HepG2 (cell line): Measurements from ENCODE around the gene IL6R. TPM values are rescaled to one million over a fixed set of nuclear protein-coding genes. Genes with fewer than 3 reads are reported as not detected.
A peak's percentile ranks its signal among the peaks of the same experiment; 100 is the strongest.

Experiments
- ATAC-seq: fragments of 200-7000 bp; cut with Tn5 transposase; 3 replicates; pipeline ENCODE4 v1.9.1; 2020; ENCODE audit warnings: mild to moderate bottlenecking, moderate library complexity
- BruUV-seq: library from RNA; stranded (reverse); fragments of 400-500 nt; replicated peaks from 2 replicates; lab custom pipeline; 2021; lab: Mats Ljungman, UMichigan
- CTCF ChIA-PET: fragments of 300-600 bp; formaldehyde crosslinking; extraction: SDS; loops from one replicate; lab custom pipeline; 2021; ENCODE audit warnings: low total read pairs, inconsistent platforms, low intra/inter-chr PET ratio; lab: Yijun Ruan, JAX
- POLR2A ChIA-PET: fragments of 350-600 bp; sonication (Branson Sonifier 250); formaldehyde crosslinking; loops from one replicate; lab custom pipeline; 2020; ENCODE audit warnings: antibody characterized with exemption, inconsistent platforms; lab: Yijun Ruan, JAX
- DNase-seq: peaks from one replicate; pipeline ENCODE4 v3.0.0-alpha.2; 2015; ENCODE audit warnings: low spot score
- FAIRE-seq: peaks from 3 replicates; lab custom pipeline; 2011; peaks lifted over from hg19 to GRCh38; lab: Jason Lieb, UNC
- H2AFZ ChIP-seq: one replicate; pipeline ENCODE4 v1.6.1; 2011; ENCODE audit warnings: low read length, inconsistent platforms
- H3K27ac ChIP-seq: fragments of 300-600 bp; 3 replicates; pipeline ENCODE4 v1.8.0; 2011; ENCODE audit warnings: mixed run types, mild to moderate bottlenecking, mixed read lengths, low read length, inconsistent platforms; ENCODE audit not compliant: insufficient read depth; ENCODE audit errors: extremely low read length
- H3K27me3 ChIP-seq, 2 experiments: fragments of 200-600 bp in 1 of 2; 2 replicates in 1 of 2; 3 replicates in 1 of 2; pipeline versions ENCODE4 v1.6.0 to v1.8.0; 2011; ENCODE audit warnings: low read length in 2 of 2, mild to moderate bottlenecking in 2 of 2, moderate library complexity in 2 of 2, inconsistent platforms in 1 of 2; ENCODE audit not compliant: insufficient read depth in 2 of 2, control insufficient read depth in 1 of 2
- H3K36me3 ChIP-seq, 2 experiments: fragments of 200-600 bp in 1 of 2; replicated peaks in 1 of 2; 2 replicates in 1 of 2; 3 replicates in 1 of 2; pipeline versions ENCODE4 v1.5.1 to v1.8.0; 2011; ENCODE audit warnings: low read length in 2 of 2, inconsistent platforms in 1 of 2; ENCODE audit not compliant: insufficient read depth in 2 of 2, control insufficient read depth in 1 of 2
- H3K4me1 ChIP-seq: 2 replicates; pipeline ENCODE4 v1.5.1; 2012; ENCODE audit warnings: low read length, inconsistent platforms; ENCODE audit not compliant: insufficient read depth
- H3K4me2 ChIP-seq: 2 replicates; pipeline ENCODE4 v1.6.0; 2011; ENCODE audit warnings: low read depth, low read length, inconsistent platforms
- H3K4me3 ChIP-seq, 3 experiments: fragments of 200-600 bp in 1 of 3; sonication (generic), shearing (Covaris generic) in 1 of 3; replicated peaks in 1 of 3; 2 replicates each; pipeline ENCODE4 v1.5.1; 2011 to 2016; ENCODE audit warnings: low read length in 3 of 3, inconsistent platforms in 2 of 3, low read depth in 2 of 3, mild to moderate bottlenecking in 2 of 3, control low read depth in 1 of 3, mixed read lengths in 1 of 3; ENCODE audit not compliant: insufficient read depth in 1 of 3
- H3K79me2 ChIP-seq: one replicate; pipeline ENCODE4 v1.6.1; 2011; ENCODE audit warnings: low read length, inconsistent platforms; ENCODE audit not compliant: insufficient read depth
- H3K9ac ChIP-seq: 2 replicates; pipeline ENCODE4 v1.6.0; 2011; ENCODE audit warnings: mild to moderate bottlenecking, low read depth, low read length, inconsistent platforms; ENCODE audit not compliant: insufficient read depth
- H3K9me3 ChIP-seq: 2 replicates; pipeline ENCODE4 v1.5.1; 2012; ENCODE audit warnings: mild to moderate bottlenecking, low read length
- H4K20me1 ChIP-seq: 2 replicates; pipeline ENCODE4 v1.6.0; 2011; ENCODE audit warnings: inconsistent platforms, mild to moderate bottlenecking, low read length, moderate library complexity; ENCODE audit not compliant: insufficient read depth
- FOXK1 ChIP-seq: sonication (generic); formaldehyde crosslinking; IDR thresholded peaks from 2 replicates; pipeline ENCODE4 v1.4.0; 2020; ENCODE audit warnings: low read depth, missing genetic modification reagents, borderline replicate concordance
- HOXA5 ChIP-seq: sonication (generic); formaldehyde crosslinking; IDR thresholded peaks from 2 replicates; pipeline ENCODE4 v1.4.0; 2020; ENCODE audit warnings: missing genetic modification reagents
- MAFK ChIP-seq, 2 experiments: IDR thresholded peaks in 1 of 2; conservative IDR thresholded peaks in 1 of 2; 2 replicates each; pipeline ENCODE4 v1.6.1; 2011; ENCODE audit warnings: improper control_type of control experiment in 2 of 2, low read length in 2 of 2
- MAZ ChIP-seq, 2 experiments: sonication (generic) in 1 of 2; formaldehyde crosslinking in 1 of 2; IDR thresholded peaks; 2 replicates each; pipeline versions ENCODE4 v1.5.0 to v1.6.1; 2012 to 2020; ENCODE audit warnings: low read depth in 2 of 2, mild to moderate bottlenecking in 2 of 2, borderline replicate concordance in 1 of 2, improper control_type of control experiment in 1 of 2, low read length in 1 of 2, missing genetic modification reagents in 1 of 2, moderate library complexity in 1 of 2
- MIXL1 ChIP-seq: IDR thresholded peaks from 2 replicates; pipeline ENCODE4 v1.6.1; 2016
- NFE2L2 ChIP-seq: fragments of 150-350 bp; IDR thresholded peaks from 2 replicates; pipeline ENCODE4 v1.6.1; 2014; ENCODE audit warnings: low read length
- POGK ChIP-seq: sonication (generic); formaldehyde crosslinking; conservative IDR thresholded peaks from 2 replicates; pipeline ENCODE4 v1.8.0; 2022; ENCODE audit warnings: mild to moderate bottlenecking, moderate library complexity, missing genetic modification reagents
- RAD21 ChIP-seq: fragments of 450-650 bp; formaldehyde crosslinking; IDR thresholded peaks from 2 replicates; pipeline ENCODE4 v1.5.0; 2020; ENCODE audit warnings: mild to moderate bottlenecking
- SRSF1 ChIP-seq: fragments of 200-400 bp; formaldehyde crosslinking; optimal IDR thresholded peaks from 2 replicates; pipeline ENCODE3; 2017; ENCODE audit warnings: mild to moderate bottlenecking, low read depth, low read length, moderate library complexity
- SSRP1 ChIP-seq: IDR thresholded peaks from 2 replicates; pipeline ENCODE4 v1.6.1; 2016; ENCODE audit warnings: control low read depth
- TP53 ChIP-seq: sonication (generic); formaldehyde crosslinking; conservative IDR thresholded peaks from 2 replicates; pipeline ENCODE4 v1.4.0; 2020; ENCODE audit warnings: missing genetic modification reagents
- TRIM24 ChIP-seq: sonication (generic); formaldehyde crosslinking; IDR thresholded peaks from 2 replicates; pipeline ENCODE4 v1.8.0; 2022; ENCODE audit warnings: mild to moderate bottlenecking, missing genetic modification reagents
- ZNF354B ChIP-seq: sonication (generic); formaldehyde crosslinking; IDR thresholded peaks from 2 replicates; pipeline ENCODE4 v1.8.0; 2022; ENCODE audit warnings: mild to moderate bottlenecking, missing genetic modification reagents
- ZNF674 ChIP-seq: sonication (generic); formaldehyde crosslinking; IDR thresholded peaks from 2 replicates; pipeline ENCODE4 v1.5.0; 2020; ENCODE audit warnings: low read depth, mild to moderate bottlenecking, missing genetic modification reagents
- ZNF749 ChIP-seq: sonication (generic); formaldehyde crosslinking; IDR thresholded peaks from 2 replicates; pipeline ENCODE4 v1.8.0; 2022; ENCODE audit warnings: mild to moderate bottlenecking, missing genetic modification reagents, moderate library complexity, borderline replicate concordance
- in situ Hi-C: cut with HindIII; loops from 2 replicates; pipeline ENCODE4 v1.10.0; 2017; ENCODE audit warnings: low pct_unique_long_range_greater_than_20kb; ENCODE audit not compliant: extremely low pct_ligation_motif_present
- intact Hi-C: fragments of 100-400 bp; cut with micrococcal nuclease; formaldehyde crosslinking; loops from one replicate; pipeline ENCODE4 v1.10.0; 2022; ENCODE audit not compliant: unreplicated experiment
- polyA plus RNA-seq, 8 experiments: library from polyadenylated mRNA; depleted of rRNA in 3 of 8; stranded (reverse) in 7 of 8; unstranded in 1 of 8; fragments of >200 nt; fragmentation: Illumina TruSeq in 4 of 8; extraction: Trizol in 4 of 8; gene quantifications; 2 replicates each; pipeline versions ENCODE4 v1.2.1 to v1.2.3, GENCODE V29; 2011 to 2016; ENCODE audit warnings: low read depth in 4 of 8, missing spikeins in 1 of 8, mixed read lengths in 1 of 8; ENCODE audit not compliant: insufficient read depth in 1 of 8
- total RNA-seq, 5 experiments: library from RNA; depleted of rRNA; stranded (reverse); fragments of >200 nt; fragmentation: Illumina TruSeq; extraction: Trizol; gene quantifications; 2 replicates each; pipeline ENCODE4 v1.2.3, GENCODE V29; 2016; ENCODE audit warnings: low read depth in 1 of 5
- TF ChIP-seq, protein P1 (sequence below), 2 experiments: sonication (generic) in 1 of 2; formaldehyde crosslinking in 1 of 2; IDR thresholded peaks; 2 replicates each; pipeline versions ENCODE4 v1.4.0 to v1.6.1; 2018 to 2020; ENCODE audit warnings: missing genetic modification reagents in 2 of 2, borderline replicate concordance in 1 of 2, low read depth in 1 of 2, mild to moderate bottlenecking in 1 of 2, missing biosample characterization in 1 of 2
- TF ChIP-seq, protein P2 (sequence below): sonication (generic); formaldehyde crosslinking; IDR thresholded peaks from 2 replicates; pipeline ENCODE4 v1.4.0; 2020; ENCODE audit warnings: missing genetic modification reagents

IL6R gene
- total and polyA plus RNA-seq, 2 of the 13 experiments (the other 11 are each of a cell fraction or from before 2014, with no cell fraction given) = 5.0 to 24.5 TPM

DNA sequence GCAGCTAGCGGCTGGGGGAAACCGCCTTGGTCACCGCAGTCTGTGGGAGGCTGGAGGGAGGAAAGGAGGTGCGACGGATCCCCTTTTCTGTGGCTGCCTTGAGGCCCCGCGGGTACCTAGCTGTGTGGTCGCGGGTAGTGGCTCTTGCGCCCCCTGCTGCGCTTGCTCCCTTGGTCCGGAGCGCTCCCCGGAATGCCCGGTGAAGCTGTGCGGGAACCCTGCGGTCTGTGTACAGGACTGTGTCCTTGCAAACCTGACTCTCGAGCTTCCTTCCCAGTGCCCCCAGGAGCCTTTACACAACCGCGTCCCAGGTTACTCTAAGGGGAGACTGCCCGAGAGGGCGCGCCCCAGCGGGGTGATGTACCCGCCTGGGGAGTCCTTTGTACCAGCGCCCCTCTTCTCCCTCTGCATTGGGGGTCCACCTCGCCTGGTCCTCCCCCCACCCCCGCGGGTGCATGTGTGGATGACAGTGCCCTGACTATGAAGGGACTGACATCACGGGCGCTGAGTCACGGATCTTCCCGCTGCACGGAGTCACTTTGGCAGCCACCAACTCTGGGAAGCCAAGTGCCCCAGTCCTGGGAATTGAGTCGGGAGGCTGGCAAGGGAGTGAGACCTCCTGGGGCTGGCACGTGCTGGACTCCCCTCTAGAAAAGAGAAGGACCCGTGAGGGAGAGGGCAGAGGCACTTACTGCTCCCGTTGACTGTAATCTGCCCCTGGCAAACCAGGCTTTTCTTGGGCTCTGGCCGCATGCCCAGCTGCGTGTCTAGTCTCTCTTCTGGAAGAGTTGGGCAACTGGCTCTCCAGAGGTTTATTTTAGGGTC is 816 bp downstream of the IL6R start (continued):
- TF ChIP-seq TP53 (CRISPR knock-in tag) = no peak
- no peak for TF ChIP-seq ZNF749 (CRISPR knock-in tag)
- no peak for TF ChIP-seq ZNF354B (CRISPR knock-in tag)
- TF ChIP-seq, protein P1, sequence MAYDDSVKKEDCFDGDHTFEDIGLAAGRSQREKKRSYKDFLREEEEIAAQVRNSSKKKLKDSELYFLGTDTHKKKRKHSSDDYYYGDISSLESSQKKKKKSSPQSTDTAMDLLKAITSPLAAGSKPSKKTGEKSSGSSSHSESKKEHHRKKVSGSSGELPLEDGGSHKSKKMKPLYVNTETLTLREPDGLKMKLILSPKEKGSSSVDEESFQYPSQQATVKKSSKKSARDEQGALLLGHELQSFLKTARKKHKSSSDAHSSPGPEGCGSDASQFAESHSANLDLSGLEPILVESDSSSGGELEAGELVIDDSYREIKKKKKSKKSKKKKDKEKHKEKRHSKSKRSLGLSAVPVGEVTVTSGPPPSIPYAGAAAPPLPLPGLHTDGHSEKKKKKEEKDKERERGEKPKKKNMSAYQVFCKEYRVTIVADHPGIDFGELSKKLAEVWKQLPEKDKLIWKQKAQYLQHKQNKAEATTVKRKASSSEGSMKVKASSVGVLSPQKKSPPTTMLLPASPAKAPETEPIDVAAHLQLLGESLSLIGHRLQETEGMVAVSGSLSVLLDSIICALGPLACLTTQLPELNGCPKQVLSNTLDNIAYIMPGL (CRISPR knock-in tag; IDR thresholded peaks at IDR 0.05; ENCODE audit: borderline replicate concordance in 1 of 2, low read depth in 1 of 2) = peak; percentile 70 to 75
- TF ChIP-seq SRSF1 = no peak
- no peak for TF ChIP-seq MAFK (conservative IDR thresholded peaks at IDR 0.05 in 1 of 2, IDR thresholded peaks at IDR 0.05 in 1 of 2; ENCODE audit: low read length in 2 of 2)
- no peak; the same call in none of the 2 replicates for TF ChIP-seq HOXA5 (CRISPR knock-in tag)
- 0 out of 2 replicates have a peak, but pooled peaks have one; percentile 13 for TF ChIP-seq FOXK1 (CRISPR knock-in tag)

DNA sequence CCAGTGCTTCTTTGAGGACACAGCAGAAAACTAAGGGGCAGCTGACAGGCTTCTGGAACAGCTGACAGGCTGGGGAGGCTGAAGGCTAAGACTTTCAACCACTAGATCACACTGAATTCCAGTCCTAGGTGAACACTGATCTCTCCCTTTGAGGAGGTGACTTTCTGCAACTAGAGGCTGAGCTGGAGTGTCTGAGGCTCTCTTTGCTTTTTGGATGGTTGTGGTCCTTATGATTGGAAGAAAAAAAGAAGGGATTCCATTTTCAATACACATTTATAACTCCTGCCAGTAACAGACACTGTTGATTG is 1.4 kb downstream of the IL6R start:
- ATAC-seq = no peak
- Histone ChIP-seq H3K9ac (peak overlapping the region; percentile 81), H4K20me1 (no peaks in the 10 kb centered on the region), H3K36me3 (no peaks in the 10 kb centered on the region), H3K27ac (no peak overlapping the region), H3K27me3 (peaks cover 0 to 22% of the 10 kb centered on the region in 2 experiments; a peak in 4 of 5 replicates), H3K9me3 (no peaks in the 10 kb centered on the region), H3K4me3 (peak overlapping the region; percentile 55 to 89 (median 71)), H2AFZ (no peak overlapping the region), H3K4me2 (peak overlapping the region; percentile 96), H3K79me2 (no peaks in the 10 kb centered on the region), H3K4me1 (peaks cover 91% of the 10 kb centered on the region)
- no peak for FAIRE-seq
- in situ Hi-C loops (no loop called here), intact Hi-C loops (loop anchor here (2.0 to 10.0 kb wide), 2 partner anchors 20 to 52 kb away; no protein-coding TSS in a partner anchor)
- CTCF ChIA-PET = no interaction called here
- DNase-seq = no peak
- POLR2A ChIA-PET = interaction anchor here (1.1 to 8.9 kb wide), 4 partner anchors 11 to 54 kb away, joined by 3 to 146 read pairs (median 8); no protein-coding TSS in a partner anchor
- BruUV-seq = TSS peak; percentile 62
- TF ChIP-seq POGK (CRISPR knock-in tag) = no peak
- TF ChIP-seq TRIM24 (CRISPR knock-in tag) = no peak
- 0 out of 2 replicates have a peak, but pooled peaks have one; percentile 6 for TF ChIP-seq SSRP1 (CRISPR knock-in tag)
- TF ChIP-seq ZNF674 (CRISPR knock-in tag) = no peak
- TF ChIP-seq NFE2L2 = no peak
- TF ChIP-seq MIXL1 (CRISPR knock-in tag) = no peak
- no peak for TF ChIP-seq RAD21 (CRISPR knock-in tag)
- TF ChIP-seq, protein P2, sequence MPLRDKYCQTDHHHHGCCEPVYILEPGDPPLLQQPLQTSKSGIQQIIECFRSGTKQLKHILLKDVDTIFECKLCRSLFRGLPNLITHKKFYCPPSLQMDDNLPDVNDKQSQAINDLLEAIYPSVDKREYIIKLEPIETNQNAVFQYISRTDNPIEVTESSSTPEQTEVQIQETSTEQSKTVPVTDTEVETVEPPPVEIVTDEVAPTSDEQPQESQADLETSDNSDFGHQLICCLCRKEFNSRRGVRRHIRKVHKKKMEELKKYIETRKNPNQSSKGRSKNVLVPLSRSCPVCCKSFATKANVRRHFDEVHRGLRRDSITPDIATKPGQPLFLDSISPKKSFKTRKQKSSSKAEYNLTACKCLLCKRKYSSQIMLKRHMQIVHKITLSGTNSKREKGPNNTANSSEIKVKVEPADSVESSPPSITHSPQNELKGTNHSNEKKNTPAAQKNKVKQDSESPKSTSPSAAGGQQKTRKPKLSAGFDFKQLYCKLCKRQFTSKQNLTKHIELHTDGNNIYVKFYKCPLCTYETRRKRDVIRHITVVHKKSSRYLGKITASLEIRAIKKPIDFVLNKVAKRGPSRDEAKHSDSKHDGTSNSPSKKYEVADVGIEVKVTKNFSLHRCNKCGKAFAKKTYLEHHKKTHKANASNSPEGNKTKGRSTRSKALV (CRISPR knock-in tag) = 0 out of 2 replicates have a peak, but pooled peaks have one; percentile 0
- no peak for TF ChIP-seq MAZ (IDR thresholded peaks at IDR 0.05; ENCODE audit: borderline replicate concordance, low read depth, low read length)
- no peak for TF ChIP-seq MAZ (CRISPR knock-in tag; IDR thresholded peaks at IDR 0.05; ENCODE audit: low read depth)
